DMS79 (cell line): Measurements from ENCODE around the gene DEPDC5.
"Not testable (repeated sequence)": the region's sequence is repeated elsewhere in the genome, so short reads cannot be mapped to it uniquely, and the experiment has no call there.

Source experiments
- DNase-seq: peaks from one replicate; lab custom pipeline; 2025; lab: John Stamatoyannopoulos, UW

Gene DEPDC5

DNA sequence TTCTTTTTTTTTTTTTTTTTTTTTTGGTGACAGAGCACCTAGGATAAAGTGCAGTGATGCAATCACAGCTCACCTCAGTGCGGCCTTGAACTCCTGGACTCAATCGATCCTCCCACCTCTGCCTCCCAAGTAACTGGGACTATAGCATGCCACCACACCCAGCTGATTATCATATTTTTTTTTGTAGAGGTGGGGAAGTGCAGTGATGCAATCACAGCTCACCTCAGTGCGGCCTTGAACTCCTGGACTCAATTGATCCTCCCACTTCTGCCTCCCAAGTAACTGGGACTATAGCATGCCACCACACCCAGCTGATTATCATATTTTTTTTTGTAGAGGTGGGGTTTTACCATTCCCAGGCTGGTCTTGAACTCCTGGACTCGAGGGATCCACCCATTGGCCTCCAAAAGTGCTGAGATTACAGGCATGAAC, 61.6 kb downstream of the DEPDC5 start:
- DNase-seq, result not testable (repeated sequence)

- DNase-seq, result no peak
These were observed 62.9 kb downstream of the DEPDC5 start for GRCh38 chr22:31816750-31817149.

- no peak for DNase-seq
These were observed 64.9 kb downstream of the DEPDC5 start for GRCh38 chr22:31818481-31819392.

DNA sequence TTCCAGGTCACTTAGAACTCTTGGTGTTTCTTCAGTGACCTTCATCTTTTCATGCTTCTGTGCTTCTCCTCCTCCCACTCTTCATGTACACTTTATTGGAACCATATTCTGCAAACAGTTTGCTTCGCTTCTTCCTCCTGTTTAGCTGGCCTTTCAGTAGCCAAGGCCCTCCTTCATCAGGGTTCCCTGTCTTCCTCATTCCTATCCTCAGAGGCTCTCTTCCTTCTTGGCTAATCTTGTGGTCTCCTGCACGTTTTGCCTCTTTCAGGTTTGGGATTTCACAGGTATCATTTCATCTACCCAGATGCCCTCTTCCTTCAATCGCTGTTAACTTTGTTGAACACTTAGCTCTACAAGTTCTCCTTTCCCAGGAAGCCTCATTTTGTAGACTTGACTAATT, 66.8 kb downstream of the DEPDC5 start:
- DNase-seq, result no peak

DNA sequence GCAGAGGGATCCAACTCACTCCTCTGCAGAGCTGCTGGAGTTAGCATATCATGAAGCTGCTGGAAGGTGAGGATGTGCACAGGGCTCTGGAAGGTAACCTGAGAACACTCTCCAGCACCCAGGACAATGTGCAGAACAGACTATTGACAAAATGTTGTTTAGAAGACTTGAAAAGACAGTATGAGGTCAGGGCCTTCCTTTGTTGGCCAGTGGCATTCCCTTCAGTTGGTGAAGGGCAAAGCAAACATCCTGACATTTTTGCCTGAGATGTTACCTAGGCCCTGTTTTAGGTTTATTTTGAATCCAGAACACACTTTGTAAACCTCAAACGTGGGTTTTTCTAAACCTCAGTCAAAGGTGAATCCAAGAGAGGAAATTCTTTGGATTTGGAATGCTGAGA, 67.8 kb downstream of the DEPDC5 start:
- no peak for DNase-seq

GRCh38 chr22:31822523-31822922, 68.7 kb downstream of the DEPDC5 start:
- DNase-seq, result no peak

GRCh38 chr22:31825513-31825912, 71.7 kb downstream of the DEPDC5 start:
- no peak for DNase-seq

GRCh38 chr22:31826443-31826842, 72.6 kb downstream of the DEPDC5 start:
- no peak for DNase-seq

DNA sequence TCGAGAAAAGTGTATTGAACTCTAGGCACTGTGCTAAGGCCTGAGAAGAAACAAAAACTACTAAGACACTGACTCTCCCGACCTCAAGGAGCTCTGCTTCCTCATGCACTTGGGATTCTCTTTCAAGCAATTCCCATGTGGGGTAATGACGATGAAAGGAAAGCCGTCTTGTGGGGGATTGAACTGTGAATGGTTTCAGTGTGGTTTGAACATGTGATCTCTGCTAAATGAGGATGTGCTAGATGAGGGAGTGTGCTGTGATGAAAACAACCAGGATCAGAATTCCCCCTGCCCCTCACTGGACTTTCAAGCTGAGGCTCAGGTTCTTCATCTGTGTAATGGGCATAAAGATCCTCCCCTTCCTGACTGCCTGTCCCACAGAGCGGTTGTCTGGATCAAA, 74.9 kb downstream of the DEPDC5 start:
- no peak for DNase-seq

GRCh38 chr22:31829505-31829904, 75.7 kb downstream of the DEPDC5 start:
- DNase-seq, result no peak

DNA sequence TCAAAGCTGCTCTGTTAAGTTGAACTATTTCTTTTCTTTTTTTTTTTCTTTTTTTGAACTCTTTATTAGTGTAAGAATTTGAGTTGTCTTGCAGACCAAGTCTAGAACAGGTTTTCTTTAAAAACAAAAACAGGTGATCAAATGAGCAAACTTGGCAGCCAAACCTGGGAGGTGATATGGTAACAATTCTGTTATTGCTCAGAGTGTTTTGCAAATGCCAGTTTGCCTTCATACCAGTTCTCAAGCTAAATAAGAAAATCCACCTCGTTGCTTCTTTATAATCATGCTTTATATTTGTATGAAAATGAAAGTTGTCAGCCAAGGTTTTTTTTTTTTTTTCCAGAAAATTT, 76.9 kb downstream of the DEPDC5 start:
- DNase-seq, result no peak

DNA sequence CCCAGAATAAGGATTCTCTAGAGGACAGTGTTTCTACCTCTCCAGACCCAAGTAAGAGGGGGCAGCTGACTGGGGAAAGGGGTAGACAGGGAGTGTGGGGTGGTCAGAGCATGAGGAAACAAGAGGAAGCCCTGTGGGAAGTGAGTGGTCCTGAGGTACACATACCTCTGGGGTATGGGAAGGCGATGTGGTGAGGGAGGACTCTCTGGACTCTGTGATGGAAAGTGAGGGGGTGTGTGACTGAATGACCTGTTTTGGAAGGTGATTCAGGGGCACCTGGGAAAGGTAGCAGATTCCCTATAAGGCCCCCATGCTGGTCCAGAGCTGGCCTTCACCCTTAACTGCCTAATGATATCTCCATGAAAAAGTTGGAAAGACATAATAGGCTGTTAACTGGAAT, 80.1 kb downstream of the DEPDC5 start:
- no peak for DNase-seq

- DNase-seq, result no peak
These were observed 82.2 kb downstream of the DEPDC5 start for GRCh38 chr22:31836010-31836409.

- no peak for DNase-seq
These were observed 85.1 kb downstream of the DEPDC5 start for GRCh38 chr22:31838917-31839316.

DNA sequence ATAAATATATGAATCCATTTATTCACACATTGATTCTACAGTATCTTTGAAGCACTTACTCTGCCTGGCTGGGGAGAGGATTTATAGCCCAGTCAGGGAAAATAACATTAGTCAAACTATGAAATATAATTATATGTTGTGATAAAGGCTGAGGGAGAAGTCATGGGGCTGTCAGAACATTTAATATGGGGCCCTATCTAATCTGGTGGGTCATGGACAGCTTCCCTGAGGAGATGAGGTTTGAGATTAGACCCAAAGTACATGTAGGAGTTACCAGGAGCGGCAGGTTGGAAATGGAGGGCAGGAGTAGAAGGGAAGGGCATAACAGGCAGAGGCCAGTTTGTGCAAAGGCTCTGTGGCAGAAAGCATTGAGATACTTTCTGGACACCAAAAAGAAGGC, 86.2 kb downstream of the DEPDC5 start:
- no peak for DNase-seq

DNA sequence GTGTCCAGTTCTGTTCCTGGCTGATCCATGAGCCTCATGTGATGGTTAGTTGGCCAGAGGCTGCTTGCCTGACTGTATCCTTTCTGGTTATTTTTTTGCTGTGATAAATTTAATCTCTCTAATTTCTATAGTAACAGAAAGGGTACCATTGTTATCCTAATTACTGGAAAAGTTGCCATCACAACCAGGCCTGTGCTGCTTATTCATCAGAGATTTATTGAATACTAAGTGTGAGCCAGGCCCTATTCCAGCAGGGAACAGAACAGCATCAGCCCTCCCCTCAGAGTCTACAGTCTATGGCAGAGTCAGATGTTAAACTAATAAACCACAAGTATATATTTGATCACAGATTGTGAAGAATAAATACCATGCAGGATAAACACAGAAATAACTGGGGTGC, 86.8 kb downstream of the DEPDC5 start:
- no peak for DNase-seq

GRCh38 chr22:31841078-31841827, 87.4 kb downstream of the DEPDC5 start:
- no peak for DNase-seq

DNA sequence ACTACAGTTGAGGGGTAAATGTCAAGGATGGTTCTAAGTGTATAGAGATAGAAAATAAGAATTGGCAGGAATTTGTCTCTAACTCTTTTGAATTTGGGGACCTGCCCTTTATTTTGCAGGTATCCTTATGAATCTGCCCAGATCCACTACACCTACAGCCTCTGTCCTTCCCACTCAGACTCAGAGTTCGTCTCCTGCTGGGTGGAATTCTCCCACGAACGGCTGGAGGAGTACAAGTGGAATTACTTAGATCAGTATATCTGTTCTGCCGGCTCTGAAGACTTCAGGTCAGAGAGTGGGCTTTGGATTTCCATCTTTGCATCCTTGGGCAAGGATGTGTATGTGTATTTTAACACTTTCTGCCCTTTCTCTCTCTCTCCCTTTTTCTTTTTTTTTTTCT, 89.7 kb downstream of the DEPDC5 start:
- DNase-seq, result no peak

DNA sequence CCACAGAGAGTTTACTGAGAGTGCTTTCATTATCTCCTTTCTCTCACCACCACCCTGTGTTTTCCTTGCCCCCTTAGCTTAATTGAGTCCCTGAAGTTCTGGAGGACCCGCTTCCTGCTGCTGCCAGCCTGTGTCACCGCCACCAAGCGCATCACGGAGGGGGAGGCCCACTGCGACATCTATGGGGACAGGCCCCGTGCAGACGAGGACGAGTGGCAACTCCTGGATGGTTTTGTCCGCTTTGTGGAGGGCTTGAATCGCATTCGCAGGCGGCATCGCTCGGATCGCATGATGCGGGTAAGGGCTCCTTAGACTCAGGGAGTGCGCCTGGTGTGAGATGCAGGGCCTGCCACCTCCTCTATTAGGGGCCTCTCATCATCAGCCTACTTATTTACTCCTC, 91.1 kb downstream of the DEPDC5 start:
- DNase-seq, result no peak

- no peak for DNase-seq
These were observed 92.6 kb downstream of the DEPDC5 start for GRCh38 chr22:31846161-31847115.

DNA sequence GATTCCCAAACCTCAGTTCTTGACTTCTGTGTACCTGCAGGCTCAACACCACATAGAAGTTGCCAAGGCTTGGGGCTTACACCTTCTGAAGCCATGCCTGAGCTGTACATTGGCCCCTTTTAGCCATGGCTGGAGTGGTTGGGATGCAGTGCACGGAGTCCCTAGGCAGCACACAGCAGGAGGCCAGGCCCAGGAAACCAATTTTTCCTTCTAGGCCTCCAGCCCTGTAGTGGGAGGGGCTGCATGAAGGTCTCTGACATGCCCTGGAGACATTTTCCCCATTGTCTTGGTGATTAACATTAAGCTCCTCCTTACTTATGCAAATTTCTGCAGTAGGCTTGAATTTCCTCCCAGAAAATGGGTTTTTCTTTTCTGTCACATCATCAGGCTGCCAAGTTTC, 94.6 kb downstream of the DEPDC5 start:
- DNase-seq, result no peak

- DNase-seq, result no peak
These were observed 96.3 kb downstream of the DEPDC5 start for GRCh38 chr22:31850135-31850534.
